Measurements from ENCODE around the gene CD209.

Gene CD209

DNA sequence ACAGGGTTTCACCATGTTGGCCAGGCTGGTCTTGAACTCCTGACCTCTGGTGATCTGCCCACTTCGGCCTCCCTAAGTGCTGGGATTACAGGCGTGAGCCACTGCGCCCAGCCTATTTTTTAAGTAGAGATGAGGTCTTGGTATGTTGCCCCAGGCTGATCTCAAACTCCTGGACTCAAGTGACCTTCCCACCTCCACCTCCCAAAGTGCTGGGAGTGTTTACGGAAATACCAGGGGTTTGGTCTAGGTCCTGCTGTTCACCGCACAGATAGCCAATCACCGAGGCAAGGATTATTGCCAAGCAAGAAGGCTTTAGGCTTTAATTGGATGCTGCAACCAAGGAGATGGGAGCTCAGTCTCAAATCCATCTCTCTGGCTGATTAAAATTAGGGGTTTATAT, 27.0 kb downstream of the CD209 start:
- no peaks in the 10 kb centered on the region for H3K4me1 ChIP-seq (ENCODE audit: insufficient read depth, poor library complexity, severe bottlenecking)
- H3K4me3 ChIP-seq (ENCODE audit: severe bottlenecking): no peak overlapping the region
- DNase-seq (ENCODE audit: low spot score) (no peak), ATAC-seq (ENCODE audit: low read depth) (no peak)
- TF ChIP-seq, protein P1, sequence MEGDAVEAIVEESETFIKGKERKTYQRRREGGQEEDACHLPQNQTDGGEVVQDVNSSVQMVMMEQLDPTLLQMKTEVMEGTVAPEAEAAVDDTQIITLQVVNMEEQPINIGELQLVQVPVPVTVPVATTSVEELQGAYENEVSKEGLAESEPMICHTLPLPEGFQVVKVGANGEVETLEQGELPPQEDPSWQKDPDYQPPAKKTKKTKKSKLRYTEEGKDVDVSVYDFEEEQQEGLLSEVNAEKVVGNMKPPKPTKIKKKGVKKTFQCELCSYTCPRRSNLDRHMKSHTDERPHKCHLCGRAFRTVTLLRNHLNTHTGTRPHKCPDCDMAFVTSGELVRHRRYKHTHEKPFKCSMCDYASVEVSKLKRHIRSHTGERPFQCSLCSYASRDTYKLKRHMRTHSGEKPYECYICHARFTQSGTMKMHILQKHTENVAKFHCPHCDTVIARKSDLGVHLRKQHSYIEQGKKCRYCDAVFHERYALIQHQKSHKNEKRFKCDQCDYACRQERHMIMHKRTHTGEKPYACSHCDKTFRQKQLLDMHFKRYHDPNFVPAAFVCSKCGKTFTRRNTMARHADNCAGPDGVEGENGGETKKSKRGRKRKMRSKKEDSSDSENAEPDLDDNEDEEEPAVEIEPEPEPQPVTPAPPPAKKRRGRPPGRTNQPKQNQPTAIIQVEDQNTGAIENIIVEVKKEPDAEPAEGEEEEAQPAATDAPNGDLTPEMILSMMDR (IDR thresholded peaks at IDR 0.05; ENCODE audit: poor library complexity, severe bottlenecking): no peak
- no peaks in the 10 kb centered on the region for H3K27me3 ChIP-seq (ENCODE audit: insufficient read depth, poor library complexity, severe bottlenecking)
- no peaks in the 10 kb centered on the region for H3K9me3 ChIP-seq (ENCODE audit: severe bottlenecking)
- no peaks in the 10 kb centered on the region for H3K36me3 ChIP-seq (ENCODE audit: low read depth)
- no peak overlapping the region for H3K27ac ChIP-seq (ENCODE audit: poor library complexity, severe bottlenecking)

DNA sequence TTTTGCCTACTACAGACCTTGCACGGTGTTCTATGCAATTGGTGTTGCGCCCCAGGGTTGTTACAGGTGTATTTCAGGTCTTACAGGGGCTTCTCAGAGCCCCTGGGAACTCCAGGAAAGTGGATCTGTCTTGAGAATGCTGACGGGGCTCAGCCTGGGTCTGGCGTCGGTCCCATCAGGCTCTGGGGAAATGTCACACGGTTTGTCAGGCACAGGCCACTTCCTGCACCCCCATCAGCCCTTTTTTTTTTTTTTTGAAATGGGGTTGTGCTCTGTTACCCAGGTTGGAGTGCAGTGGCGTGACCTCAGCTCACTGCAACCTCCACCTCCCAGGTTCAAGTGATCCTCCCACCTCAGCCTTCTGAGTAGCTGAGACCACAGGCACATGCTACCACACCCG, 28.7 kb downstream of the CD209 start:
- H3K4me1 ChIP-seq (ENCODE audit: insufficient read depth, poor library complexity, severe bottlenecking): no peaks in the 10 kb centered on the region
- no peak overlapping the region for H3K27ac ChIP-seq (ENCODE audit: poor library complexity, severe bottlenecking)
- H3K36me3 ChIP-seq (ENCODE audit: low read depth): no peaks in the 10 kb centered on the region
- no peak overlapping the region for H3K4me3 ChIP-seq (ENCODE audit: severe bottlenecking)
- no peaks in the 10 kb centered on the region for H3K9me3 ChIP-seq (ENCODE audit: severe bottlenecking)
- ATAC-seq (ENCODE audit: low read depth): no peak
- TF ChIP-seq, protein P1 (IDR thresholded peaks at IDR 0.05; ENCODE audit: poor library complexity, severe bottlenecking): no peak
- DNase-seq (ENCODE audit: low spot score): no peak
- H3K27me3 ChIP-seq (ENCODE audit: insufficient read depth, poor library complexity, severe bottlenecking): no peaks in the 10 kb centered on the region

DNA sequence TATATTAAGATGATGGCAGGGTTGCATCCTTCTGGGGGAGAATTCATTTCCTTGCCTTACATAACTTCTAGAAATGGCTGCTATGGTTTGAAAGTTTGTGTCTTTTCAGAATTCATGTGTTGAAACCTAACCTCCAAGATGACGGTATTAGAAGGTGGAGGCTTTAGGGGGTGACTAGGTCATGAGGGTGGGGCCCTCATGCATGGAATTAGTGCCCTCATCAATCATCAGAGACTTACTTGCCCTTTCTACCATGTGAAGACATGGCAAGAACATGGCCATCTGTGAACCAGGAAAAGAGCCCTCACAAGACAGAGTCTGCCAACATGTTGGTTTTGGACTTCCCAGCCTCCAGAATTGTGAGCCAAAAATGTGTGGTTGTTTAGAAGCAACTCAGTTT, 30.6 kb downstream of the CD209 start:
- TF ChIP-seq, protein P1 (IDR thresholded peaks at IDR 0.05; ENCODE audit: poor library complexity, severe bottlenecking): no peak
- Histone ChIP-seq H3K4me1 (ENCODE audit: insufficient read depth, poor library complexity, severe bottlenecking) (no peaks in the 10 kb centered on the region), H3K36me3 (ENCODE audit: low read depth) (no peaks in the 10 kb centered on the region), H3K9me3 (ENCODE audit: severe bottlenecking) (no peaks in the 10 kb centered on the region), H3K27me3 (ENCODE audit: insufficient read depth, poor library complexity, severe bottlenecking) (no peaks in the 10 kb centered on the region), H3K27ac (ENCODE audit: poor library complexity, severe bottlenecking) (no peak overlapping the region), H3K4me3 (ENCODE audit: severe bottlenecking) (no peak overlapping the region)
- DNase-seq (ENCODE audit: low spot score) (no peak), ATAC-seq (ENCODE audit: low read depth) (no peak)

DNA sequence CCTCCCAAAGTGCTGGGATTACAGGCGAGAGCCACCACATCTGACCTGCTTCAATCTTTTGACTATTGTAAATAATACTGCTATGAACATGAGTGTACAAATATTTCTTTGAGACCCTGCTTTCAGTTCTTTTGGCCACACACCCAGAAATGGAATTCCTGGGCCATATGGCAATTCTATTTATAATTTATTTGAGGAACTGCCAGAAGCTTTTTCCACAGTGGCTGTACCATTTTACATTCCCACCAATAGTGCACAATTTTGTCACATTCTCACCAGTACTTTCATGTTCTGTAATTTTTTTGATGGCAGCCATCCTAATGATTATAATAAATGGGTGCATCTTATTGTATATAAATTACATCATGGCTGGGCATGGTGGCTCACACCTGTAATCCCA, 31.7 kb downstream of the CD209 start:
- Histone ChIP-seq H3K27me3 (ENCODE audit: insufficient read depth, poor library complexity, severe bottlenecking) (no peaks in the 10 kb centered on the region), H3K36me3 (ENCODE audit: low read depth) (no peaks in the 10 kb centered on the region), H3K27ac (ENCODE audit: poor library complexity, severe bottlenecking) (no peak overlapping the region), H3K9me3 (ENCODE audit: severe bottlenecking) (no peaks in the 10 kb centered on the region), H3K4me1 (ENCODE audit: insufficient read depth, poor library complexity, severe bottlenecking) (no peaks in the 10 kb centered on the region), H3K4me3 (ENCODE audit: severe bottlenecking) (no peak overlapping the region)
- DNase-seq (ENCODE audit: low spot score) (no peak), ATAC-seq (ENCODE audit: low read depth) (no peak)
- TF ChIP-seq, protein P1 (IDR thresholded peaks at IDR 0.05; ENCODE audit: poor library complexity, severe bottlenecking): no peak

DNA sequence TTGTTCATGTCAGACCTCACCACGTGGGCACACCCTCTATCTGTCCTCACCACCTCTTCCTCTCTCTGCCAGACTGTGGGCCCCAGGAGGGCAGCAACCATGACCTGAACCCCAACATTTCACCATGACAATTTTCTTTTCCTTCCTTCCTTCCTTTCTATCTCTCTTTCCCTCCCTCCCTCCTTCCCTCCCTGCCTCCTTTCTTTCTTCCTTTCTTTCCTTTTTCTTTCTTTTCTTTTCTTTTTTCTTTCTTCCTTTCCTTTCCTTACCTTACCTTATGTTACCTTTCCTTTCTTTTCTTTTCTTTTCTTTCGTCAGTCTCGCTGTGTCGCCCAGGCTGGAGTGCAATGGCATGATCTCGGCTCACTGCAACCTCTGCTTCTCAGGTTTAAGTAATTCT, 36.7 kb downstream of the CD209 start:
- H3K27me3 ChIP-seq (ENCODE audit: insufficient read depth, poor library complexity, severe bottlenecking): no peaks in the 10 kb centered on the region
- TF ChIP-seq, protein P1 (IDR thresholded peaks at IDR 0.05; ENCODE audit: poor library complexity, severe bottlenecking): no peak
- no peaks in the 10 kb centered on the region for H3K4me1 ChIP-seq (ENCODE audit: insufficient read depth, poor library complexity, severe bottlenecking)
- DNase-seq (ENCODE audit: low spot score) (no peak), ATAC-seq (ENCODE audit: low read depth) (no peak)
- H3K36me3 ChIP-seq (ENCODE audit: low read depth): no peaks in the 10 kb centered on the region
- no peaks in the 10 kb centered on the region for H3K9me3 ChIP-seq (ENCODE audit: severe bottlenecking)
- no peak overlapping the region for H3K4me3 ChIP-seq (ENCODE audit: severe bottlenecking)
- H3K27ac ChIP-seq (ENCODE audit: poor library complexity, severe bottlenecking): no peak overlapping the region
